GM18861 (cell line): ENCODE measurements around the gene FKBP2.
"Not testable (repeated sequence)": the region's sequence is repeated elsewhere in the genome, so short reads cannot be mapped to it uniquely, and the experiment has no call there.

ENCODE experiments used
- ATAC-seq: cut with Tn5 transposase; IDR thresholded peaks from one replicate; pipeline ENCODE4 v1.9.1; 2021; ENCODE audit not compliant: unreplicated experiment

FKBP2 gene

DNA sequence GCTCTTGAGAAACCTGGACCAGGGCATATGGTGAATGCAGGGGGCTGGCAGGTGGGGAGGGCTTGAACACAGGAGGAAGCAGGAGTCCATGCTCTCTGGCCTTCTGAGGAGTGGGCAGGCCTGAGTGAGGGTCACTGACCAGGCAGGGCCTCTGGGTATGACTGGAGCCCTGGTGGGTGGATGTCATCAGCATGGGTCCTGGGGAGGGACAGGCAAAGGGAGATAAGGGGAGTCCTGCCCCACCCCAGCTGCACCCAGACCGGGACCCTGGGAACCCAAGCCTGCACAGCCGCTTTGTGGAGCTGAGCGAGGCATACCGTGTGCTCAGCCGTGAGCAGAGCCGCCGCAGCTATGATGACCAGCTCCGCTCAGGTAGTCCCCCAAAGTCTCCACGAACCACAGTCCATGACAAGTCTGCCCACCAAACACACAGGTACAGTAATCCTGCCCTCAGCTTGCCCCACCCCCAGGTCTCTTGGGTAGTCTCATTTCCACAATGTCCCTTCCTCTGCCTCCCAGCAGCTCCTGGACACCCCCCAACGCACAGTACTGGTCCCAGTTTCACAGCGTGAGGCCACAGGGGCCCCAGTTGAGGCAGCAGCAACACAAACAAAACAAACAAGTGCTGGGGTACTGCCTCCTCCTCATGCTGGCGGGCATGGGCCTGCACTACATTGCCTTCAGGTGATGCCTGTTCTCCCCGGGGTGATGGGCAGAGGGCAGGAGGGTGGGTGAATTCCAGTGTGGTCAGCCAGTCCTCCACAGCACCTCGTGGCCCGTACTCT is 8.5 kb upstream of the FKBP2 start:
- no peak for ATAC-seq

DNA sequence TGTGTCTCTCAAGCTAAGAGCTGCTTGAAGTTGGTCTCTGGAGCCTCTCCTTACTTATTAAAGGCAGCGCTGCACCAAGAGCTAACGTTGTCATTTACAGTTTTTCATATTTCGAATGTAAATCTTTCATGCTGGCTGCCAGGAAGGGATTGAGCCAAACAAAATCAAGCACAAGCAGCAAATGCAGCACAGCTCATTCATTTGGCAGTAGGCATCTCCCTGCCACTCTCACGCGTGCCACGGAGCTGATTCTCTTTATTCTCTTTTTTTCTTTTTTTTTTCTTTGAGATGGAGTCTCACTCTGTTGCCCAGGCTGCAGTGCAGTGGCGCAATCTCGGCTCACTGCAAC is 8.0 kb upstream of the FKBP2 start:
- no peak for ATAC-seq

DNA sequence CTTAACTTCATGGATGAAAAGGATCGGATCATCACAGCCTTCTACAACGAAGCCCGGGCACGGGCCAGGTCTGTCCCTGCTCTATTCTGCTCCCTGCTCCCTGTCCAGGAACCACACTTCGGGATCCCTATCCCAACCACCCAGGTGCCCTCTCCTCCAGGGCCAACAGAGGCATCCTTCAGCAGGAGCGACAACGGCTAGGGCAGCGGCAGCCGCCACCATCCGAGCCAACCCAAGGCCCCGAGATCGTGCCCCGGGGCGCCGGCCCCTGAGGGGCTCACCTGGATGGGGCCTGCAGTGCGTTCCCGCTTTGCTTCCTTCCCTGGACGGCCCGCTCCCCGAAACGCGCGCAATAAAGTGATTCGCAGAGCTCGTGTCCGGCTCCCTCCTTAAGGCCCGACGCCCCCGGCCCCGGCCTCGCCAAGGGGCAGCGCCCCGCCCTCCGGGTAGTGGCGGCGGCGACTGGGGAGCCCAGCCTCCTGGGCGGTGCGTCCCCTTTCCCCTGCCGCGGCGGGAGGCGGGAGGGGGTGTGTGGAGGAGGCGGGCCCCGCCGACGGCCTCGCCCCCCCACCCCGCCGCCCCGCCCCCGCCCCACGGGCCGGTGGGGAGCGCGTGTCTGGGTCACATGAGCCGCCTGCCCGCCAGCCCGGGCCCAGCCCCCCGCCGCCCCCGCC is 6.8 kb upstream of the FKBP2 start, which contains the start of gene VEGFB:
TSS of gene VEGFB (plus strand) at position 672 of the 674 bp plus-strand sequence. CDS start 250 bp downstream, outside the sequence.
- peak; percentile 30 for ATAC-seq

DNA sequence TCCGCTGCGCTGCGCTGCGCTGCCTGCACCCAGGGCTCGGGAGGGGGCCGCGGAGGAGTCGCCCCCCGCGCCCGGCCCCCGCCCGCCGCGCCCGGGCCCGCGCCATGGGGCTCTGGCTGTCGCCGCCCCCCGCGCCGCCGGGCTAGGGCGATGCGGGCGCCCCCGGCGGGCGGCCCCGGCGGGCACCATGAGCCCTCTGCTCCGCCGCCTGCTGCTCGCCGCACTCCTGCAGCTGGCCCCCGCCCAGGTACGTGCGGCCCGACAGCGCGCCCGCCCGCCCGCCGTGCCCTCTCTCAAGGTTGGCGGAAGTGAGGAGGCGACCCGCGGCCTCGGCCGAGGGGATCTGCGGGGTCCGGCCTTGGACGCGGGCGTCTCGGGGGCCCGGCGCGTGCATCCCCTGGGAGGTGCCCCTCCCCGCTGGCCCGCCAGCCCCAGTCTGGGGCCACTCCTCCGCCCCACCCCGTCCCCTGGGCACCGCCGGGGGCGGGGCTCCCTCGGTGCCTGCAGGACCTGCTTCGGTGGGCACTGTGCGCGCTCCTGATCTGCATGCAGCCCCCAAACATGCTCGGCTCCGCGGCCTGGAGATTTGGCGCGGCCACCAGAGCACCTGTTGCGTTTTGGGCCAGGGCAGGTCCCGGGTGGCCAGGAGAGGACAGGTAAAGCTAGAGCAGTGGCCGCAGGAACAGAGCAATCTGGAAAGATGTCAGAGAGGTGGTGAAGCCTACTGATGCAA is 6.1 kb upstream of the FKBP2 start:
- no peak for ATAC-seq

DNA sequence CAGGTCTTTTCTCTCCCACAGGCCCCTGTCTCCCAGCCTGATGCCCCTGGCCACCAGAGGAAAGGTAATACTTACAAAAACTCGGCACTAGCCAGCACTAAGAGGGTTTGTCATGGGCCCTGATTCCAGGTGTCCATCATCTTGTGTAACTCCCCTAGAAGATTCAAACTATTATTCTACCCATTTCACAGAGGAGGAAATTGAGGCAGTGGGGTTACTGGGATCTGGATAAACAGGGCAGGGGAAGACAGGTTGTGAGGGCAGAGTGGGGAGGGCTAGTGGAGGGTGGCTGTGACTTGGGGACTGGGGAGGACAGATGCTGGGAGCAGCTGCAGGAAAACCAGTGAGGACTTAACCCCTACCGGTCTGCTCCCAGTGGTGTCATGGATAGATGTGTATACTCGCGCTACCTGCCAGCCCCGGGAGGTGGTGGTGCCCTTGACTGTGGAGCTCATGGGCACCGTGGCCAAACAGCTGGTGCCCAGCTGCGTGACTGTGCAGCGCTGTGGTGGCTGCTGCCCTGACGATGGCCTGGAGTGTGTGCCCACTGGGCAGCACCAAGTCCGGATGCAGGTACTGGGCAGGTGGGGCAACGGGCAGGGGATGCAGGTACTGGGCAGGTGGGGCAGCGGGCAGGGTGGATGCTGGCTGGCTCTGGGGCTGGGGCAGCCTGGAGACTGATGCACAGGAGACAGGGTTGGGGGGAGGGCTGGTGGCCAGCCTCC is 5.3 kb upstream of the FKBP2 start:
- ATAC-seq: no peak

GRCh38 chr11:64237484-64237951 is 3.4 kb upstream of the FKBP2 start:
- ATAC-seq: no peak

DNA sequence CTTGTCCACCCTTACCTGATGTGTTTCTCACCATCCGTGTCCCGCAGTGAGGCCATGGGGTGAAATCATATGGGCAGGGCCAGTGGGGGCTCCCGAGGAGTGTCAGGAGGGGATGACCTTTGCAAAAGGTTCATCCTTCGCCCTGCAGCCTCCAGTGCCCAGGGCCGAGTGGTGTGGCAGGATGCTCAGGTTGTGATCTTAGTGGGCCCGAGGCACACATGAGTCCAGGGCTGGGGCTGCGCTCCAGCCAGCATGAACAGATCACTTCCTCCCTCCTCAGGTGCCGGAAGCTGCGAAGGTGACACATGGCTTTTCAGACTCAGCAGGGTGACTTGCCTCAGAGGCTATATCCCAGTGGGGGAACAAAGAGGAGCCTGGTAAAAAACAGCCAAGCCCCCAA is 2.8 kb upstream of the FKBP2 start:
- ATAC-seq: no peak

DNA sequence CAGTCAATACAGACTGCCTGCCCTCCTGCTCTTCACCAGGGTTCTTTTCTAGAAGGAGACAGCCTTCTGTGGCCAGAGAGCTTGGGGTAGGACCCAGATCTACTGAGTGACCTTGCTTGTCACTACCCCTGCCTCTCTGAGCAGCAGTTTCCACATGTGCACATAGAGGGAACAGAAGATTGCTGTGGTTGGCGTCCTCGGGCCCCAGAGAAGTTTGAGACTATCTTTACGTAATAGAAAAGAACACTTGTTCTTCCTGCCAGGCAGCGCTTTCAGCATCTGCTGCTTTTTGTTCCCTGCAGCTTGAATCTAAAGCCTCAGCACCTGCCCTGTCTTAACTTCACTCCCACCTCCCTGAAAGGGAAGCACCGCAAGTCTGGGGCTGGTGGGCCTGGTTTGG is 1.9 kb upstream of the FKBP2 start:
- no peak for ATAC-seq

GRCh38 chr11:64239662-64240434 is 1.0 kb upstream of the FKBP2 start:
- ATAC-seq: no peak

DNA sequence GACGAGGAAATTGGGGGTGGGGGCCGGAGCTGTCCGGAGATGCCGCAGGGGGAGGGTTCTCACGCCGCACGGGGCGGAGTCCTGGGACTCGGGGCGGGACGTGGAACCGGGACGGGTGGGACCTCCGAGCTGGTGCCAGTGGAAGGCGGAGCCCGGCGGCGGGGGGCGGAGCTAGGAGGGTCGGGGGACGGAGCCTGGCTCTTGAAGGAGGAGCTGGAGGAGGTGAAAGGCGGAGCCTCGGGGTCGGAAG is 271 bp downstream of the FKBP2 start:
- peak; percentile 50 for ATAC-seq

- peak; percentile 4 for ATAC-seq
Observed at GRCh38 chr11:64241491-64242374, 838 bp downstream of the FKBP2 start.

GRCh38 chr11:64243236-64243854 is 2.5 kb downstream of the FKBP2 start:
- ATAC-seq: no peak

GRCh38 chr11:64244107-64244506 is 3.2 kb downstream of the FKBP2 start:
- ATAC-seq: no peak

- no peak for ATAC-seq
Observed at GRCh38 chr11:64244966-64245365, 4.1 kb downstream of the FKBP2 start.

DNA sequence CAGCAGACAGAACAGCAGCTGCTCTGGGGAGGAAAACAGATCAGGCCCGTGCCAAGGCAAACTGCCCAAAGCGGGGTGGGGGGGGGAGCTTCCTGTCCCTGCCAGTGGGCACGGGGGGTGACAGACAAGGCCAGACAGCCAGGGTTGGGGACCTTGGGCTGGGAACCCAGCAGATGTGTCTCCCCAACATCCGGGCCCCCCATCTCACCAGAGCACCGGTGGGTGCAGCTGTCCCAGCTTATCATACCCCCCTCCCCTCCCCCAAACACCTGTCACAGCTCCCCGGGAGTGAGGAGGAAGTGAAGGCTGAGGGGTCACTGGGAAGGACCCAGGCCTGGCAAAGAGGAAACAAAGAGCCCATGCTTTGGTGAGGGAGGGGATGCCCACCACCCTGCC is 4.5 kb downstream of the FKBP2 start:
- ATAC-seq: no peak

- ATAC-seq: no peak
Observed at GRCh38 chr11:64245797-64246620, 5.1 kb downstream of the FKBP2 start.

DNA sequence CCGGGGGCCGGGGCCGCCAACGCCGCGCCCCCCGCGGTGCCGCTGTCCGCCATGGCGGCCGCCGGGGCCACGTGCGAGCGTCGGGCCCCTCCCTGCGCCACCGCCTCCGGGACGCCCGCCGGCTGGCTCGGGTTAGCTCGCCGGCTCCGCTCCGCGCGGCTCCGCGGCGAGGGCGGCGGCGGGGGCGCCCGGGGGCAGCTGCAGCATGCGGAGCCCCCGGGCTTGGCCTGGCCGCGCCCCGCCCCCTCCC is 5.7 kb downstream of the FKBP2 start:
- ATAC-seq: not testable (repeated sequence)

DNA sequence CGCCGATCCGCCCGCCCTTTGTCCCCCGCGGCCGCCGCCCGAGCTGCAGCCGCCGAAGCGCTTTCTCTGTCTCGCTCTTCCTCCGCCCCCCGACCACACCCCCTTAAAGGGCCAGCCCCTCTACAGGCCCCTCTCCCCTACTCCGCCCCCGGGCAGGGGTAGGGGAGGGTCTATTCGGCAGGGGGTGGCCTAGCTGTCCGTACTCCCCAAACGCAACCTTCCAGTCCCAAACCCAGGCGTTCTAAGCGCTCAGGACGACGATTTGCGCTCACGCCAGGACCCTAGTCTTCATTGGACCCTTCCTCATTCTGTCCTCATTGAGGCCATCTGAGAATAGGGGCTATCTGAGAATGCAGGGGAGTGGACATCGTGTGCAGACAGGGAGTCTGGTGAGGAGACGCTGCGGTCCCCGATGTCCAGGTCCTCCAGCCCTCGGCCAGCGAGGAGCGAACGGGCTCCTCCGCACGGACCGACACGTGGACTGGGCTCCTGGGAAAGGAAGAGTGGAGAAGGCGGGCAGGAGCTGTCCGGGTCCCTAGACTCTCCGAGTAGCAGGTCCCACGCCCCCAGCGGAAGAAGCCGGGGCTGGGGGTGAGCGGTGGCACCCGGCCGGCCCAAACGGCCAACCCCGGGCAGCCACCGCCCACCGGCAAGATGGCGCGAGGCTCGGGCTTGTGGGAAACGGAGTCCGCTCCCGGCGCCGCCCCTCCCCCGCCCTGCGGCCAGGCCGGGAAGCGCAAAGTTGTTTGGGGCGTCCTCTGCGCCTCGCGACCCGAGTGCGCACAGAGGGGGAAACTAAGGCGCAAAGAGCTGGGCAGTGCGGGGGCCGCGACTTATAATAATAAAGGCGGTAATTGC is 6.2 kb downstream of the FKBP2 start, which contains the start of gene PPP1R14B:
TSS of gene PPP1R14B (minus strand) at position 73 of the 858 bp plus-strand sequence. CDS start 270 bp downstream, outside the sequence.
- no peak for ATAC-seq
